ENCODE data around the gene FXYD2.
"Not testable (repeated sequence)": the region's sequence is repeated elsewhere in the genome, so short reads cannot be mapped to it uniquely, and the experiment has no call there.

Gene FXYD2

GRCh38 chr11:117819096-117820040 is 5.2 kb downstream of the FXYD2 start:
- DNase-seq: peak; percentile 62

DNA sequence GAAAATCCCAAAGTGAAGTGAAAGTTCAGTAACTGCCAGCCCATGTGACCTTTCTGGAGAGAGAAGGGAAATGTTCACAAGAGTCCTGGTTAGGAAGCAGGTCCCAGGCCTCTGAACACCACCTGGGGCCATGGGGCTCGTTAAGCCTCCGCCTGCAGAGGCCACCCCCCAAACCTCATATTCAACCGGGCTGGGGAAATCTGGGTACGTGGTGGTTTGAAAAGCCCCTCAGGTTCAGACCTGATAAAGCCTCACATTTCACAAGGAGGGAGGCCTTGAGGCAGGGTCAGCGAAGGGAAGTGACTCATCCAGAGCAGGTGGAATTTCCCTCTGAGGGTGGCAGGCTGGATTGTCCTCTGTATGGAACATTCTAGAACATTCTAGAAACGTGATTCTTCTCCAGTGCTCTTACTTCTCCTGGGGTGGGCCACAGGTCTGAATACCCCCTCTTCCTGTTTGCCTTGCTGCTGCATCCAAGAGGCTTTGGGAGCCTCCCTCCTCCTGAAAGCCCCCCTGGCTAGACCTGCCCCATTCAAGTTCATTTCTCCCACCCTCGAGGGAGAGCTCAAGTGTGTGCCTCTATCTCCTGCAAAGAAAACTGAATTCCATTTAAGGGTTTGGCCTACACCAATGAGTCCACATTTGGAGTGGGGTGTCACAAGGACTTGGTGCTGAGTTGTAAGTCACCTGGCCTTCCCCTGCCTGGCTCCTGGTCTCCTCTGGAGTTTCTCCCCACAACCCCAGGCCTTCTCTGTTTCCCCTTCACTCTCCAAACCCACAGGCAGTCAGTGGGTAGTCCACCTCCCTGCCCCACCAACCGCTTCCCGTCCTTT is 6.3 kb downstream of the FXYD2 start:
- DNase-seq: peak; percentile 57

- peak; percentile 74 for DNase-seq
These were observed 7.0 kb downstream of the FXYD2 start for GRCh38 chr11:117817368-117818040.

DNA sequence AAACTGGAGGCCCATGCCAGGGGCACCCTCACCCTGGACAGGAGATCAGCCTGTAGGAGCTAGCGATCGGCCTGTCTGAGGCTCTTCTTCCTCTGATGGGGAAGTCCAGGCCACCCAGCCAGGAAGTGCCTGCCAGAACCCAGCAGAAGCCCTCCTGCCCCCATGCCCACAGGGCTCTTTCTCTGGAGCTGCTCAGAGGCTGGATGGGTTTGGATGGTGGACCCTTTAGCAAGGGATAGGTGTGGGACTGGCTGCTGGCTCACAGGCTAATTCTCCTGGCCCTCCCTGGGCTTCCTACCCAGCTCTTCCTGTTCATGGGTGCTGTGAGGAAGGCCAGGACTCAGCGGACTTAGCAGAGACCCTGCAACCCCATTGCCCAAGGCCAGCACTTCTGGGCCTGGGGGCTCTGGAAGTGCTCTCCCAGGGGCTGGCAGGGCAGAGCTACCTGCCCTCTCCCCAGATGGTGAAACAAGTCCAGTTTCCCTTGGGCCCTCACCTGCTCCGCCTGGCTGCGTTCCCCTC is 7.6 kb downstream of the FXYD2 start:
- DNase-seq: no peak

DNA sequence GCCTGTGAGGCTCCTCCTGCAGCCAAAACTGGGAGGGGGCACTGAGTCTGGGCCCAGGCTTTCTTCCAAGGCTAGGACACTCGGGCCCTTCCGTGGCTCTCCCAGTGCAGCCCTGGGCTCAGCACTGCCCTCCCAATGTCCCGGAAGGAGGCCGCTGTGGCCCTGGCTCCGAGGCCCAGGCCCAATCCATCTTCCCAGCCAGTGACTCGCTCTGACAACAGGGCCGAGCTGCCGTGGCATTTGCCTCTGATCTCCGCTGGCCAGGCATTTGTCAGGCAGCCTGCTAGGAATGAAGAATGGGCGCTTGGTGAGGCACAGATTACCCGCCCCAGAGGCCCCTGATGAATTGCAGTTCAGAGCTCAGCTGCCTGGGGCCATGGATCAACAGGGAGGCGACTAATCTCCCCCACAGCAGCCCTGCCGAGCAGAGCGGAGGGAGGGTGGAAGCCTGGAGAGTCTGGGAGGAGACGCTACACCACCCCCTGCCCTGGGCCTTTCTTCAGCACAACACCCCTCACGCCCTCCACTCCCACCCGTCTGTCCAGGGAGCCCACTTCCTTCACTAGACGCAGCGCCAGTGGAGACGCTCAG is 8.3 kb downstream of the FXYD2 start:
- DNase-seq: no peak

DNA sequence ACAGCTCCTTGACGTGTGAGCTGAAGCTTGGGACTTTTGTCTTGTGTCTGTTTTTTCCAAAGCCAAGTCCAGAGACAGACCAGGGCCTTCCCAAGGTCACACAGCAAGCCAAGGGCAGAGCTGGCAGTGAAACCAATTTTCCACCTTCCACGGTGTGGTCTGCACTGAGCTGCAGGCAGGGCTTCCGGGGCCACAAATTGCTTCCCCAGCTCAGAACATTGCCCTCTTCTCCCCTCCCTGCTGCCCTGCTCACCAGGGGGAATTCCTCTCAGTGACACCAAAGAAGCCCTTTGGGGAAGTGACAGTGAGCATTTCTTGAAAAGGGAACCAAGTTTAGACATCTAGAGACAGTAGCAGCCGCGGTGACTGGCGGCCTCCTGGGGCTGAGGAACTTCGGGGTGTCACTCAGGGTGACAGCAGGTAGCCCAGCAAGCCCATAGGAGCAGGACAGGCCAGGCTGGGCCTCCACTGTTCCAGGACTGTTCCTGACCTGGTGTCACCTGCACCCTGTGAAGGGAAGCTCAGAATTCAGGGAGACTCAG is 9.2 kb downstream of the FXYD2 start:
- peak; percentile 57 for DNase-seq

GRCh38 chr11:117814766-117815261 is 9.7 kb downstream of the FXYD2 start:
- peak; percentile 30 for DNase-seq

DNA sequence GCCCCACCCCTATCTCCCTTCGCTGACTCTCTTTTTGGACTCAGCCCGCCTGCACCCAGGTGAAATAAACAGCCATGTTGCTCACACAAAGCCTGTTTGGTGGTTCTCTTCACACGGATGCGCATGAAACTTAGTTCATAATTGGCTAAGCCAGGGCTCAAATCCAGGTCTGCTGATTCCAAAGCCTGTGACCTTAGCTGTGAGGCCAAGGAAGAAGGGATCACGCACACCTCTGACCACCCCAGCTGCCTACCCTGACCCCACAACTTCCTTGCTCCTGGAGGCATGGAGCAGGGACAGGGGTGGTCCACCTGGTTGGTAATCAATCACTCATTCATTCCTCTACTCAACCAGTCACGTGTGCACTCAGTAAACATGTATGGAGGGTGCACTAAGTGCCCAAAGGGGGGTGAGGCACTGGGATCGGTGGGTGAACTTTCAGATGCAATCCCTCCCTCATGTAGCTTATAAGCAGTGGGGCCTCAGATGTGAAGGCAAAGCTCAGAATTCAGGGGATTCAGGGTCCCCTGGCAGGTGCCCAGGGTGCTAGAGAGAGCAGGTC is 10.3 kb downstream of the FXYD2 start:
- DNase-seq: no peak

DNA sequence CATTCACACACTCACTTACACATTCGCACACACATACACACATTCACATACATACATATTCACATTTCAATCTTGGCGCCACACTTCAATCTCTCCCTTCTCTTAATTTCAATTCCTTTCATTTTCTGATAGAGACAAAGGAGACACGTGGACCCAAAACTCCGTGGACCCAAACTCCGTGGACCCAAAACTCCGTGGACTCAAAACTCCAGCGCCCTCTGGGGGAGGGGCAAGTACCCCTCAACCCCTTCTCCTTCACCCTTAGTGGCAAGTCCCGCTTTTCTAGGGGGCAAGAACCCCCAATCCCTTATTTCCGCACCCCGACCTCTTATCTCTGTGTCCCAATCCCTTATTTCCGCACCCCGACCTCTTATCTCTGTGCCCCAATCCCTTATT is 14.5 kb downstream of the FXYD2 start:
- DNase-seq: not testable (repeated sequence)

DNA sequence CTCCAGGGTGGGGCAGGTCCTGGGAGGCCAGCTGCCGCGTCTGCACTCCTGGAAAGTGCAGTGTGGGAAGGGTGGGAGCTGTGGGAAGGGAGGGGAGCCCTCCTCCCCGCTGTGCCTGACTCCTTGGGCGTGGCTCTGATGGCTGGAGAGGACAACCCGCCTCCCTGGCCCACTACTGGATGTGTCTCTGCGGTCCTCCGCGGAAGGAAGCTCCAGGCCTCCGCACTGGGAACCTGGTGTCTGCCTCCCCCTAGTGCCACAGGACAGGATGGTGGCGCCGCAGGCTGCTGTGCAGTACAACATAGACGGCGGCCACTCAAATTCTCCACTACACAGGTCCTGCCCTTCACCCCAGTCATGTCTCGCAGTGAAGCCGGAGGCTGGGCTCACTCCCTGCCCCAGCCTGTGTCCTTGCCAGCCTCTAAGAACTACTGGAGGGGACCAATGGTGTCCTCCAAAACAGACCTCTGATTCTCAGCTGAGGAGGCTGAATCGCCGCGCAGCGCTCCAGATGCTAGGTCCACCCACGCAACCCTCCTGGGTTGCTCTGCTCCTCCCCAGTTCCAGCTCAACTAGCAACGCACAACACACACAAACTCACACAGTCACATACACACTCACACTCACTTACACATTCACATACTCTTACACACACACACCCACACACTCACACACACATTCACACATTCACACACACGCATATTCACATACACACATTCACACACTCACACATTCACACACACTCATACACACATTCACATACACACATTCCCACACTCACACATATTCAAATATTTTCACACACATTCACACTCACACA is 15.1 kb downstream of the FXYD2 start:
- DNase-seq: no peak

- DNase-seq: no peak
These were observed 15.8 kb downstream of the FXYD2 start for GRCh38 chr11:117808784-117809183.

GRCh38 chr11:117807482-117808327 is 16.8 kb downstream of the FXYD2 start:
- peak; percentile 47 for DNase-seq

GRCh38 chr11:117806846-117807245 is 17.7 kb downstream of the FXYD2 start:
- DNase-seq: no peak

GRCh38 chr11:117805045-117805444 is 19.5 kb downstream of the FXYD2 start:
- no peak for DNase-seq

- no peak for DNase-seq
These were observed 20.6 kb downstream of the FXYD2 start for GRCh38 chr11:117803896-117804295.

DNA sequence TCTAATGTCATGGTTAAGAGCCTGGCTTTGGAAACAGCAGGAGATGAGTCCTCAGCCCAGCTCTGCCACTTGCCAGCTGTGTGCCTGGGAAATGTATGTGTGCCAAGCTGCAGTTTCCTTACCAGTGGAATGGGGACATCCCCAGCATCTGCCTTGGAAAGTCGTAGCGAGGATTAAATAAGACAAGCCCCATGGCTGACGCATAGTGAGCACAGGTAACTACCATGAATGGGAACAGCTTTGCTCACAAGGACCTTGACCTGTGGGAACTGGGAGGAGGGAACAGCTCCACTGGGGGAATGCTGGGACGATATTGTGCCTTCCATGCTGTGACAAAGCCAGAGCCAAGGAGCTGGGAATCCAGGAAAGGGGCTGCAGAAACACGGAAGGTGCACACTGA is 24.9 kb downstream of the FXYD2 start:
- no peak for DNase-seq

GRCh38 chr11:117796872-117797529 is 27.5 kb downstream of the FXYD2 start, which contains the start of gene DSCAML1:
DSCAML1 (minus strand) TSS chr11:117797216; CDS start chr11:117797079, 137 bp downstream.
- no peak for DNase-seq

DNA sequence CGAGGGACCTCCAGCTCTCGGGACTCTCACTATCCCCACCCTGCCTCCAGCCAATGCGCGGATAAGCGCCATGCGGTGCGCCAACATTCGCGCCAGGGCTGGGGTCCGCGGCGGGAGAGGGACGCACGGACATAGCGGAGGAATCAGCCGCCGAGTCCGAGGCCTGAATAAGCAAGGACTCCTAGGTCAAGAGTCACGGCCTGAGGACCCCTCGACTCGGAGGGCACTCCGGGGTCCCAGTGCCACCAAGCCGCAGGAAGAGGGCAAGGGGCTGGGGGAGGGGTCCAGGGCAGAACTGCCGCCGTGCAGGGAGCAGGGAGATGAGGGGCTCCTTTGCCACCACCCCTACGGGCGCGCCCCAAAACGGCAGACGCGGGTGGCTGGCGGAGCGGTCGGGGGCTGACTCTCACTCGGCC is 28.1 kb downstream of the FXYD2 start:
- no peak for DNase-seq
